ENCODE data around the gene CHRND.
A peak's percentile ranks its signal among the peaks of the same experiment; 100 is the strongest.

Gene CHRND

DNA sequence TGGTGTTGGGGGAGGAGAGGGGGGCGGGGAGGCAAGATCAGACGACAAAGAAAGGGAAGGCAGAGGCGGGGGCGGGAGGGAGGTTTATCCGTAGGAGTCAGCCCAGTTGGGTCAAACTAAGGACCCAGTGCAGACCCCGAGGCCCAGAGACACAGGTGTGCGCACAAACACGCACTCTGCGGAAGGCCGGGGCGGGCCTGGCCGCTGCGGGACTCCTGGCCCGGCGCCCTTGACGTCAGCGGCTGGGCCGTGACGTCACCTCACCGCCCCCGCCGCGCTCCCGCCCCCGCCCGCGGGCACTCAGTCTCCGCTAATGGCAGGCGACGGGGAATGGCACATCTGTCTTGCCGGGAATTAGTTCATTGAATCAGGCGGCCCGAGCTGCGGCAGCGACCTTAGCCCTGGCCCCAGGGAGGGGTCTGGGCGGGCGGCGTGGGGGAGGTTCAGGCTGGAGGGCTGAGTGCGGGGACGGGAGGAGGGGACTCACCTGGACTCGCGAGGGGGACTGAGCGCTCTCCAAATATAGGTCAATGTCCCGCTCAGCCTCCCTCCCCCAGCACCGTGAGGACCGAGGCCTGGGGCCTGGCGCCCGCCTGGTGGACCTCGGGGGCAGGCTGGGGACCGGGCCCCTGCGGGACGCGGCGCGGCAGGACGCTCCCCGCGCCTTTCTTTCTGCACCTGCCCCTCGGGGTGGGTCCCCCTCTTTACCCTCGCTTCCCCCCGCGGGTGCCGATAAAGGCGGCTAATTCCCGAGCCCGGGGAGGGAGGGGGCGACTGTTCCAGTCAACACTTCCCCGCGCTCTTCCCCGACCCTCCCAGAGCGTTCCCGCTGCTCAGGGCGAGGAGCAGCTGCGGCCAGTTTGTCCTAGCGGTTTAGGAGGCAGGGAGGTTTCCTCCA, 22.8 kb upstream of the CHRND start:
- DNase-seq, result peak in 29 of 56 donors; percentile 6 to 81 (median 38)

- no peak for DNase-seq
These were observed 22.1 kb upstream of the CHRND start for GRCh38 chr2:232503809-232504323.

GRCh38 chr2:232504438-232504837, 21.5 kb upstream of the CHRND start:
- peak in 4 of 56 donors; percentile 3 to 14 (median 11) for DNase-seq

DNA sequence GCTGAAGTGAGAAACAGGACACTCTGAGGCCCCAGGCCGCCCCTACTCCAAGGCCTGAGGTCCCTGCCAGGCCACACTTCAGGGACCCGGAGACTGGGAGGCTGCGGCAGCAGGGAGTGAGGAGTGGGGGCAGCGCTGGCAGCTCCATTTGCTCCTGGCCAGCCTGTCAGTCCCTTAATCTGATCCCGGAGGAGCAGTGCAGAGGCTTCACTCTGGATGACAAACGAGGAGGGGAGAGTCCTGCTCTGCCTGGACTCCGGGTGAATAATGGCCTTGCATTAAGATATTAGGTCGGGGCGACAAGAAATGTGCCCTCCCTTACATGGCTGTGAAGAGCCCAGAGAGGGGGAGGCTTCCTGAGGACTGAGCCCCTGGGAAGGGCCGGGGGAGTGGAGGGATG, 20.1 kb upstream of the CHRND start:
- no peak for DNase-seq

- DNase-seq, result no peak
These were observed 19.3 kb upstream of the CHRND start for GRCh38 chr2:232506709-232507108.

DNA sequence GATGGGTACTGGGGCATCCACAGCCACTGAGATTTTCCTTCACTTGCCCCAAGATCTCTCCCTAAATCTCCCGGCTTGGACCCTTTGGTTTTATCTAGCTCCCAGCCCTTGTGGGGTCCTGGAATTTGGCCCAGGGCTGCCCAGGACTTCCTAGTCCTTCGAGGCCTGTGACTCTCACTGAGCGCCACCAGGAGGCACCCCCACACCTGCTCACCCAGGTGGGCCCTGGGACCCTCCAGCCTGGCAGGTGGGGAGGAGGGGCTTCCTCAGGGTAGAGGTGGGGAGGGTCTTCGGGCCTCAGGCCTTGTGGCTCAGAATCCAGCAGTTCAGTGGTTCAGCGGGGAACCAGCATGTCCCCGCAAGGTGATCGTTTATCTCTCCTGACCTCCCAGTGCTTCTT, 17.7 kb upstream of the CHRND start:
- no peak for DNase-seq

DNA sequence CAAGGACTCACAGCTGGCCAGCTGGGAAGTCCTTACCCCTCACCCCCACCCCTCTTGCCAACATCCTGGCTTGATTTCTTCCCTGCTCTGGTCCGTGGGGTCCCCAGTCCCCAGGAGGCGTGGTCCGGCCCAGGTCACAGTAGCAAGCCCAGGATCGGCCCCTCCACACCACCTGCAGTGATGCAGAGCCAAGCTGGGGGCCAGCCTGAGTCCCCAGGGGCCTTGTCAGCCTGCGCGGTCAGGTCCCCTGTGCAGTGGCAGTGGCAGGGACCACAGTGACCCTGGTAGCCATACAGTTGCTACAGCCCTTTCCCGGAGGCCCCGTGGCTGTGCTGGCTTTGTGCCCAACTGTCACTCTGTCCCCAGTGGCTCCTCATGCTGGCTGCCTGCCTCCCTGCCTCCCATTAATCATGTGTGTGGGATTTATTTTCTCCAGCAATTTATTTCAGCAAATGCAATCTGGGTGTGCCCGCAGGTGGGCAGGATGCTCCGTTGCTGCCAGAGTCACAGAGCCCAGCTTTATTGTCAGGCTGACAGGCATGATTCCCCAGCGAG, 14.5 kb upstream of the CHRND start:
- DNase-seq, result peak in 15 of 56 donors; percentile 7 to 58 (median 23)

DNA sequence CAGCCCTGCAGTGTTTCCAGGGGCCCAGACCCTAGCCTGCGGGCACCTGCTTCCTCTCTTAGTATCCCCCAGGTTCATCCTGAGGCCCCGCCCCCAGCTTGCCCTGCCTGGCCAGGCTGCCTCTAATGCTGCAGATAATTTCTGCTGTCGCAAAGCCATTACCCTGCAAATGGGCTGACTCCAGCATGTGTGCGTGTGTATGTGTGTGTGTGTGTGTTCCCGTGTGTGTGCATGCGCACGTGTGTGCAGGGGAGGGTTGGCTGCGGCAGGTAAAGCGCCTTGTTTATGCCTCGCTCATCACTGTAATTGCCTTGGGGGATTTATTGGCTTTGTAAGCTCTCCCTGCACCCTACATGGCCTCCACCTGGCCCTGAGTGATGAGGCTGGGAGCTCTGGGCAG, 13.4 kb upstream of the CHRND start:
- no peak for DNase-seq

DNA sequence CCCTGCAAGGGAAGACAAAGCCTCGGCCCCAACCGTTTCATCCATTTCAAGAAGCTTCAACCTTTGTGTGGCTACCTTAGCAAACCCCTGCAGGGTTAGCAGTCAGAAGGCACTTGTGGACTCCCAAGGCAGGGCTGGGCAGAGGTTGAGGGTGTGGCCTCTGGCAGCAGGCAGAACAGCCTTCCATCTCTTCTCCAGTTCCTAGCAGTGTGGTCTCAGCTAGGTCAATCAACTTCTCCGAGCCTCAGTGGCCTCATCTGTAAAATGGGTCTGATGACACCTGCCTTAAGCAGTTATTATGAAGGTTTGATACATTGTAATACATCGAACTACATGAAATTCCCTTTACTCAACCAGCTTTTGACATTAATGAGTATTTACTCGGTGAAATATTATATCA, 12.6 kb upstream of the CHRND start:
- no peak for DNase-seq

DNA sequence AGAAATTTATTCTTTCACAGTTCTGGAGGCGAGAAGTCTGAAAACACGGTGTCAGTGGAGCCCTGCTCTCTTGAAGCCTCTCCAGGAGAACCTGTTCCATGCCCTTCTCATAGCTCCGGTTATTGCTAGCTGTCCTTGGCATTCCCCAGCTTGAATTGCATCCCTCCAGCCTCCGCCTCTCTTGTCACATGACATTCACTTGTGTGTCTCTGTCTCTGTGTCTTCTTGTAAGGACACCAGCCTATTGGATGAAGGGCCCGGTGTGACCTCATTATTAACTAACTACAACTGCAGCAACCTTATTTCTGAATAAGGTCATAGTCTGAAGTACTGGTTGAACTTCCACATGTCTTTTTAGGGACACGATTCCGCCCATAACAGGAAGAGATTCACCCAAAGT, 10.3 kb upstream of the CHRND start:
- no peak for DNase-seq

- DNase-seq, result no peak
These were observed 9.4 kb upstream of the CHRND start for GRCh38 chr2:232516551-232516950.

- no peak for DNase-seq
These were observed 7.1 kb upstream of the CHRND start for GRCh38 chr2:232518844-232519243.

GRCh38 chr2:232519581-232520438, 6.2 kb upstream of the CHRND start, which contains the start of gene PRSS56:
Gene PRSS56 (plus strand): TSS chr2:232520388. CDS start chr2:232520599, 211 bp downstream.
- DNase-seq, result no peak

DNA sequence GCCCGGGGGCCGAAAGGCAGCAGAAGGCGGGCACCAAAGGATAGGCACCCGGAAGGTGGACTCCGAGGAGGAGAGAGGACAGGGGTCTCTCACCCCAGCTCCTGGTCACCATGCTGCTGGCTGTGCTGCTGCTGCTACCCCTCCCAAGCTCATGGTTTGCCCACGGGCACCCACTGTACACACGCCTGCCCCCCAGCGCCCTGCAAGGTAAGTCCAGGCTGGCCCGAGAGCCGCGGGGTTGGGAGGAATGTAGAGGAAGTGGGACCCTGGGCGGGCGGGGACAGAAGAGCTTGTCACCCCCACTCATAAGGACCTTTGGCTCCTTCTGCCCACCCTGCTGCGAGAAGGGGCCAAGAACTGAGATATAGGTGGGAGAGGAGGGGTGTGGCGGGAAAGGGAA, 5.5 kb upstream of the CHRND start:
- DNase-seq, result no peak

GRCh38 chr2:232521098-232521497, 4.9 kb upstream of the CHRND start:
- no peak for DNase-seq

DNA sequence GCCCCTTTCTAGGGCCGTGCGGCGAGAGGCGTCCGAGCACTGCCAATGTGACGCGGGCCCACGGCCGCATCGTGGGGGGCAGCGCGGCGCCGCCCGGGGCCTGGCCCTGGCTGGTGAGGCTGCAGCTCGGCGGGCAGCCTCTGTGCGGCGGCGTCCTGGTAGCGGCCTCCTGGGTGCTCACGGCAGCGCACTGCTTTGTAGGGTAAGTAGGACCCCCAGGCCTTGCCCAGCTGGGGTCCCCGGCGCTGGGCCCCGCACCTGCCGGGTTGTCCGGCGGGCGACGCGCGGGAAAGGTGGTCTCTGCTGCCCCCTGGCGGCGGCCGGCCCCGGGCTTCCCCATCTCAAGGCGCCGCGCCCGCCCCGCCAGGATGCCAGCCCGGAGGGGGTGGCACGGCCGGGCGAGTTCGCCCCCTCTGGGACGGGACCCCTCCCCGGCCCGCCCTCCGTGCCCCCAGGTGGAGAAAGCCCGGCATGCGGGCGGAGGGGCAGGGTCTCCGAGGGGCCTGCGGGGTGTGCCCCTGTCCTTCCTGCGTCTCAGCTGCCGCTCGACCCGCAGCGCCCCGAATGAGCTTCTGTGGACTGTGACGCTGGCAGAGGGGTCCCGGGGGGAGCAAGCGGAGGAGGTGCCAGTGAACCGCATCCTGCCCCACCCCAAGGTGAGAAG, 3.9 kb upstream of the CHRND start:
- DNase-seq, result peak in 33 of 56 donors; percentile 7 to 75 (median 31)

GRCh38 chr2:232522623-232523401, 3.1 kb upstream of the CHRND start:
- DNase-seq, result no peak

DNA sequence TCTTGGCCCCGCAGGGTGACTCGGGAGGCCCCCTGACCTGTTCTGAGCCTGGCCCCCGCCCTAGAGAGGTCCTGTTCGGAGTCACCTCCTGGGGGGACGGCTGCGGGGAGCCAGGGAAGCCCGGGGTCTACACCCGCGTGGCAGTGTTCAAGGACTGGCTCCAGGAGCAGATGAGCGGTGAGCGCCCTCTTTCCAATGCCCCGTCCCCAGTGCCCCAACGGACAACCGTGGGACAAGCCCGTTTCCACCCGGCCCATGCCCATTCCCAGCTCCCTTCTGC, 2.6 kb upstream of the CHRND start:
- DNase-seq, result no peak

DNA sequence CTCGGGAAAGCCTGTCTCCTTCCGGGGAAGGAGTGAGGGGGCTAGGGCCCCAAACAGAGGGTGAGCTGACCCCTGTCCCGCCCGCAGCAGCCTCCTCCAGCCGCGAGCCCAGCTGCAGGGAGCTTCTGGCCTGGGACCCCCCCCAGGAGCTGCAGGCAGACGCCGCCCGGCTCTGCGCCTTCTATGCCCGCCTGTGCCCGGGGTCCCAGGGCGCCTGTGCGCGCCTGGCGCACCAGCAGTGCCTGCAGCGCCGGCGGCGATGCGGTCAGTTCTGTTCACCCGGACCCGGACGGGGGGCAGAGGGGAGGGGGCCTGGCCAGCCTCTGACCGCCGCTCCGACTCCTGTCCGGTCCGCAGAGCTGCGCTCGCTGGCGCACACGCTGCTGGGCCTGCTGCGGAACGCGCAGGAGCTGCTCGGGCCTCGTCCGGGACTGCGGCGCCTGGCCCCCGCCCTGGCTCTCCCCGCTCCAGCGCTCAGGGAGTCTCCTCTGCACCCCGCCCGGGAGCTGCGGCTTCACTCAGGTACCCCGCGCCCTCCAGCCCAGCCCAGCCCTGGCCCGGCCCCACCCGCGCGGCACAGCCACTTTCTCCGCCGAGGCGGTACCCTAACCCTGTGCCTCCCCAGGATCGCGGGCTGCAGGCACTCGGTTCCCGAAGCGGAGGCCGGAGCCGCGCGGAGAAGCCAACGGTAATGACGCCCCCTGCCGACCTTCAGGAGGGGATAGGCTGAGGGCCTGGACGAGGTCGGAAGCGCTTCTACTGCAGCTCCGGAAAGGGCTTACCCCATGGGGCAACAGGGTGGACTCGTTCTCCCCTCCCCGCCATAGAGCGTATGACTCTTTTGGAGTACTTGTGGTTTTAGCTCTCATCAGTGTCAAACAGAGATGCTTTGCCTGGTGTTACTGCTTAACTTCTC, 2.0 kb upstream of the CHRND start:
- DNase-seq, result peak in 15 of 56 donors; percentile 14 to 48 (median 29)

All from nucleus accumbens (tissue), 56 donors.